Endothelial cell of umbilical vein (primary cell): Measurements from ENCODE around the gene NEDD4L. TPM values are rescaled to one million over a fixed set of nuclear protein-coding genes. Genes with fewer than 3 reads are reported as not detected.

Source experiments
- BruUV-seq: library from RNA; stranded (reverse); fragments of 400-500 nt; replicated peaks from 2 replicates; lab custom pipeline; 2021; lab: Mats Ljungman, UMichigan
- CTCF ChIA-PET: fragments of 300-600, 350-600 bp; sonication (Branson Sonifier 250); formaldehyde crosslinking; loops from one replicate; lab custom pipeline; 2021; ENCODE audit warnings: antibody characterized with exemption, inconsistent platforms; lab: Charles Lee
- POLR2A ChIA-PET: fragments of 300-600, 350-600 bp; sonication (Branson Sonifier 250); formaldehyde crosslinking; loops from one replicate; lab custom pipeline; 2021; ENCODE audit warnings: antibody characterized with exemption, inconsistent platforms; lab: Charles Lee
- DNase-seq: peaks from one replicate; pipeline ENCODE4 v3.0.0-alpha.2; 2011; ENCODE audit warnings: low read depth, low spot score
- FAIRE-seq: peaks from 2 replicates; lab custom pipeline; 2011; peaks lifted over from hg19 to GRCh38; lab: Jason Lieb, UNC
- H2AFZ ChIP-seq: 2 replicates; pipeline ENCODE4 v1.6.0; 2012; ENCODE audit warnings: low read depth, low read length, control low read depth, inconsistent platforms
- H3K27ac ChIP-seq: 2 replicates; pipeline ENCODE4 v1.5.1; 2011; ENCODE audit warnings: low read depth, mild to moderate bottlenecking, control low read depth, low read length, moderate library complexity; ENCODE audit not compliant: insufficient read depth
- H3K27me3 ChIP-seq, 2 experiments: 2 replicates each; pipeline versions ENCODE4 v1.6.0 to v1.6.1; 2011; ENCODE audit warnings: low read length in 2 of 2, mixed read lengths in 1 of 2; ENCODE audit not compliant: control insufficient read depth in 2 of 2, insufficient read depth in 2 of 2
- H3K36me3 ChIP-seq, 2 experiments: 2 replicates in 1 of 2; 3 replicates in 1 of 2; pipeline ENCODE4 v1.5.1; 2011; ENCODE audit warnings: low read length in 2 of 2, mild to moderate bottlenecking in 1 of 2, moderate library complexity in 1 of 2; ENCODE audit not compliant: control insufficient read depth in 2 of 2, insufficient read depth in 2 of 2; ENCODE audit errors: extremely low read depth in 1 of 2
- H3K4me1 ChIP-seq: 3 replicates; pipeline ENCODE4 v1.5.1; 2011; ENCODE audit warnings: mild to moderate bottlenecking, low read length; ENCODE audit not compliant: control insufficient read depth, insufficient read depth; ENCODE audit errors: extremely low read depth
- H3K4me2 ChIP-seq: 2 replicates; pipeline ENCODE4 v1.6.1; 2011; ENCODE audit warnings: low read length, control low read depth, mixed read lengths; ENCODE audit not compliant: insufficient read depth
- H3K4me3 ChIP-seq, 3 experiments: fragments of 200-600 bp in 1 of 3; sonication (generic), shearing (Covaris generic) in 1 of 3; replicated peaks in 1 of 3; 2 replicates each; pipeline ENCODE4 v1.5.1; 2011 to 2016; ENCODE audit warnings: control low read depth in 3 of 3, low read length in 3 of 3, mild to moderate bottlenecking in 2 of 3, inconsistent platforms in 1 of 3, low read depth in 1 of 3, moderate library complexity in 1 of 3; ENCODE audit not compliant: insufficient read depth in 1 of 3
- H3K79me2 ChIP-seq: 2 replicates; pipeline ENCODE4 v1.6.0; 2012; ENCODE audit warnings: low read length, inconsistent platforms; ENCODE audit not compliant: control insufficient read depth, insufficient read depth
- H3K9ac ChIP-seq: replicated peaks from 2 replicates; pipeline ENCODE3; 2011; ENCODE audit warnings: low read length, control low read depth; ENCODE audit not compliant: insufficient read depth; ENCODE audit errors: extremely low read depth
- H3K9me1 ChIP-seq: replicated peaks from 3 replicates; pipeline ENCODE4 v1.6.0; 2011; ENCODE audit warnings: mild to moderate bottlenecking, low read length; ENCODE audit not compliant: control insufficient read depth, insufficient read depth; ENCODE audit errors: extremely low read depth
- H3K9me3 ChIP-seq: replicated peaks from 2 replicates; pipeline ENCODE4 v1.5.1; 2012; ENCODE audit warnings: low read length, inconsistent platforms; ENCODE audit not compliant: control insufficient read depth, insufficient read depth
- H4K20me1 ChIP-seq: replicated peaks from 2 replicates; pipeline ENCODE3; 2011; ENCODE audit warnings: mild to moderate bottlenecking, low read length; ENCODE audit not compliant: control insufficient read depth, insufficient read depth; ENCODE audit errors: extremely low read depth
- EZH2 ChIP-seq: IDR thresholded peaks from 2 replicates; pipeline ENCODE4 v1.6.1; 2012; ENCODE audit warnings: borderline replicate concordance, low read depth, mild to moderate bottlenecking, moderate library complexity, low read length, inconsistent platforms; ENCODE audit not compliant: severe bottlenecking
- FOS ChIP-seq: IDR thresholded peaks from 2 replicates; pipeline ENCODE4 v1.6.1; 2011; ENCODE audit warnings: mild to moderate bottlenecking, low read length, moderate library complexity, borderline replicate concordance; ENCODE audit not compliant: insufficient read depth
- GATA2 ChIP-seq: IDR thresholded peaks from 2 replicates; pipeline ENCODE4 v1.7.0; 2011; ENCODE audit warnings: low read depth, mild to moderate bottlenecking, moderate library complexity, mixed read lengths, low read length; ENCODE audit not compliant: insufficient read length, insufficient read depth
- JUN ChIP-seq: IDR thresholded peaks from 2 replicates; pipeline ENCODE4 v1.6.1; 2011; ENCODE audit warnings: borderline replicate concordance, low read depth; ENCODE audit not compliant: insufficient read length, insufficient read depth
- MYC ChIP-seq: IDR thresholded peaks from one replicate; pipeline ENCODE4 v1.6.1; 2011; ENCODE audit warnings: mild to moderate bottlenecking, low read depth, low read length
- POLR2A ChIP-seq: IDR thresholded peaks from 2 replicates; pipeline ENCODE4 v1.6.1; 2012; ENCODE audit warnings: low read depth, mild to moderate bottlenecking, control low read depth, low read length
- POLR2AphosphoS5 ChIP-seq: IDR thresholded peaks from 2 replicates; pipeline ENCODE4 v1.6.1; 2012; ENCODE audit warnings: low read depth, mild to moderate bottlenecking, control low read depth, low read length, moderate library complexity; ENCODE audit not compliant: insufficient read depth
- dilution Hi-C: fragments of 300-500 bp; cut with MboI; formaldehyde crosslinking; loops from one replicate; pipeline ENCODE4 v1.15.0; 2019; ENCODE audit warnings: low sequenced_read_pairs; ENCODE audit not compliant: extremely low pct_ligation_motif_present
- intact Hi-C: fragments of 100-400 bp; cut with micrococcal nuclease; formaldehyde crosslinking; loops from one replicate; pipeline ENCODE4 v1.10.0; 2022
- polyA plus RNA-seq, 4 experiments: library from polyadenylated mRNA; depleted of rRNA in 3 of 4; stranded (reverse) in 3 of 4; unstranded in 1 of 4; fragments of >200 nt; gene quantifications; 2 replicates each; pipeline versions ENCODE4 v1.2.1 to v1.2.3, GENCODE V29; 2011 to 2012; ENCODE audit warnings: missing spikeins in 1 of 4
- total RNA-seq: library from RNA; stranded (reverse); gene quantifications from 2 replicates; pipeline ENCODE4 v1.2.3, GENCODE V29; 2021
- TF ChIP-seq, protein P1 (sequence below), 2 donors: IDR thresholded peaks; 1 replicate in 1 of 2; 2 replicates in 1 of 2; pipeline ENCODE4 v1.5.1; 2011; ENCODE audit warnings: low read length in 2 of 2, mild to moderate bottlenecking in 2 of 2, moderate library complexity in 2 of 2, control low read depth in 1 of 2, inconsistent platforms in 1 of 2, low read depth in 1 of 2; ENCODE audit not compliant: insufficient read depth in 1 of 2; ENCODE audit errors: extremely low read depth in 1 of 2
- TF ChIP-seq, protein P2 (sequence below): IDR thresholded peaks from 2 replicates; pipeline ENCODE4 v1.6.1; 2011; ENCODE audit not compliant: insufficient read depth, insufficient read length

NEDD4L gene
- total and polyA plus RNA-seq, 2 donors (not counting 3 experiments of a cell fraction or from before 2014, with no cell fraction given) = 20.5 to 78.9 TPM

DNA sequence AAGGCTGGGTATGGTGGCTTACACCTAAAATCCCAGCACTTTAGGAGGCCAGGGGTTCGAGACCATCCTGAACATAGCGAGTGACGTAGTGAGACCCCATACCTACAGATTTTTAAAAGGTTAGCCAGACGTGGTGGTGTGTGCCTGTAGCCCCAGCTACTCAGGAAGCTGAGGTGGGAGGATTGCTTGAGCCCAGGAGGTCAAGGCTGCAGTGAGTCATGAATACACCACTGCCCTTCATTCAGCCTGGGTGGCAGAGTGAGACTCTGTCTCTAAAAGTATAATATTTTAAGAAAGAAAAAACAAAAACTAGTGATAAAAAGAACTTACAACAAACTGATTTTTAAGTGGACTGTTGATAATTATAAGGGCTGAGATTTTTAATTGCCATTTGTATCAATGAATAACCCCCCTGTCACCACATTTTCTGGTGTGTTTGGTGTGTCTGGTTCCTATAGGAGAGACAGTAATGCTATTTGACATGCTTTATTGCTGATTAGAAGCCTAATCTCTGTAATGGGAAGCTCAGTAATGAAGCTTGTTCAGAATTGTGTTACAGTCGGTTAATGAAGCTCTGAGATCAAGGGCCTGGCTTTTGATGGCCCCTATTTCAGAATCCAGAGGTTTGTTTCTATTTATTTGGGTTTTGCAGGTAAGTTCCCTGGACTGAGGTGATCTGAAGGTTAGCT, 147.0 kb downstream of the NEDD4L start:
- H3K27me3 ChIP-seq = no peaks in the 10 kb centered on the region
- no peaks in the 10 kb centered on the region for H3K9me1 ChIP-seq
- BruUV-seq = no TSS peak
- H3K79me2 ChIP-seq = no peaks in the 10 kb centered on the region
- ChIA-PET POLR2A (no interaction called here), CTCF (interaction anchor here (1.1 to 3.5 kb wide), 6 partner anchors 10 to 131 kb away, joined by 3 to 16 read pairs (median 6); no protein-coding TSS in a partner anchor)
- TF ChIP-seq EZH2 (no peak), POLR2A (no peak), MYC (no peak), JUN (peak; percentile 7), FOS (peak; percentile 74), POLR2AphosphoS5 (no peak), GATA2 (no peak)
- TF ChIP-seq, protein P1, sequence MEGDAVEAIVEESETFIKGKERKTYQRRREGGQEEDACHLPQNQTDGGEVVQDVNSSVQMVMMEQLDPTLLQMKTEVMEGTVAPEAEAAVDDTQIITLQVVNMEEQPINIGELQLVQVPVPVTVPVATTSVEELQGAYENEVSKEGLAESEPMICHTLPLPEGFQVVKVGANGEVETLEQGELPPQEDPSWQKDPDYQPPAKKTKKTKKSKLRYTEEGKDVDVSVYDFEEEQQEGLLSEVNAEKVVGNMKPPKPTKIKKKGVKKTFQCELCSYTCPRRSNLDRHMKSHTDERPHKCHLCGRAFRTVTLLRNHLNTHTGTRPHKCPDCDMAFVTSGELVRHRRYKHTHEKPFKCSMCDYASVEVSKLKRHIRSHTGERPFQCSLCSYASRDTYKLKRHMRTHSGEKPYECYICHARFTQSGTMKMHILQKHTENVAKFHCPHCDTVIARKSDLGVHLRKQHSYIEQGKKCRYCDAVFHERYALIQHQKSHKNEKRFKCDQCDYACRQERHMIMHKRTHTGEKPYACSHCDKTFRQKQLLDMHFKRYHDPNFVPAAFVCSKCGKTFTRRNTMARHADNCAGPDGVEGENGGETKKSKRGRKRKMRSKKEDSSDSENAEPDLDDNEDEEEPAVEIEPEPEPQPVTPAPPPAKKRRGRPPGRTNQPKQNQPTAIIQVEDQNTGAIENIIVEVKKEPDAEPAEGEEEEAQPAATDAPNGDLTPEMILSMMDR (IDR thresholded peaks at IDR 0.05; ENCODE audit: extremely low read depth in 1 of 2, insufficient read depth in 1 of 2, low read depth in 1 of 2, low read length in 2 of 2) = no peak
- TF ChIP-seq, protein P2, sequence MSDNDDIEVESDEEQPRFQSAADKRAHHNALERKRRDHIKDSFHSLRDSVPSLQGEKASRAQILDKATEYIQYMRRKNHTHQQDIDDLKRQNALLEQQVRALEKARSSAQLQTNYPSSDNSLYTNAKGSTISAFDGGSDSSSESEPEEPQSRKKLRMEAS = no peak
- DNase-seq (no peak), FAIRE-seq (peak; percentile 79)
- H3K4me2 ChIP-seq = no peak overlapping the region
- dilution Hi-C loops = no loop called here
- H3K4me1 ChIP-seq = peaks cover 32% of the 10 kb centered on the region
- no peak overlapping the region for H2AFZ ChIP-seq
- no peak overlapping the region for H3K9ac ChIP-seq
- no peaks in the 10 kb centered on the region for H4K20me1 ChIP-seq
- H3K36me3 ChIP-seq = no peaks in the 10 kb centered on the region
- H3K9me3 ChIP-seq = no peaks in the 10 kb centered on the region
- intact Hi-C loops = no loop called here
- H3K27ac ChIP-seq = peak overlapping the region; percentile 17
- H3K4me3 ChIP-seq = no peak overlapping the region
